LoVo (cell line): Measurements from ENCODE around the gene MME.
"Not testable (repeated sequence)": the region's sequence is repeated elsewhere in the genome, so short reads cannot be mapped to it uniquely, and the experiment has no call there.

Experiments used
- DNase-seq: peaks from one replicate; pipeline ENCODE4 v3.0.0-alpha.2; 2016; ENCODE audit warnings: low spot score

The MME gene

DNA sequence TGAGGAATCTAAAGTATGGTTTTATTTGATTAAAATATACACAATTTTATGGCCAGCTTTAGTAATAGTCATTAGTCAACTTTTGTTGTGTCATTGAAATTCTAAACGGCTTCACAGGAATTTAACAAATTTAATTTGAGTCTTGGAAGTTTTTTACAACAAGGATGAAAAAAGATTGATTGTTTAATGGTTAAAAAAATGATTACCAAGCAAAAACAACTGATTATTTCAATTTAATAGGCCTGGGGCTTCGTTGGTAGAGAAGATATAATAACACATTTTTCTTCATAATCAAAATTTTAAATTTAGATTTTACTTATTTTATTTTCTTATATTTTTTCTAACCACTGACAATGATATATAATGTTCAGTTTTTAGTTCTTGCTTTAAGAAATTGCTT lies 4.4 kb downstream of the MME start:
- no peak for DNase-seq

DNA sequence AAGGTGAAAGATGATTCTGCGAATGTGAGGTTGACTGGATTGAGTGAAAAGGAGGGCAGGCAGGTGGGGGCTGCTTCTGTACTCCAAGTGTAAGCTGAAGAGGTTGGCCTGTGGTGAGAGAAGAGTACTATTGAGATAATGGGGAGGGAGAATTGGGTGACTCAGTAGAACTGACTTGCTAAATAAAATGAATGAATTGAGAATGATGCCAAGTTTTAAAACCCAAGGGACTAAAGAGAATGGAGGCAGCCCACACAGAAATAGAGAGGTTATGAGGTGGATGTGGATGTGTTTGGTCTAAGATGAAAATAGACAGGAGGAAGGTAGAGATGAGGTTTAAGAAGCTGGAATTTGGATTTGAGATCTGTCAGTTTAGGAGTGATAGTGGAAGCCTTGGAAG lies 5.9 kb downstream of the MME start:
- no peak for DNase-seq

DNA sequence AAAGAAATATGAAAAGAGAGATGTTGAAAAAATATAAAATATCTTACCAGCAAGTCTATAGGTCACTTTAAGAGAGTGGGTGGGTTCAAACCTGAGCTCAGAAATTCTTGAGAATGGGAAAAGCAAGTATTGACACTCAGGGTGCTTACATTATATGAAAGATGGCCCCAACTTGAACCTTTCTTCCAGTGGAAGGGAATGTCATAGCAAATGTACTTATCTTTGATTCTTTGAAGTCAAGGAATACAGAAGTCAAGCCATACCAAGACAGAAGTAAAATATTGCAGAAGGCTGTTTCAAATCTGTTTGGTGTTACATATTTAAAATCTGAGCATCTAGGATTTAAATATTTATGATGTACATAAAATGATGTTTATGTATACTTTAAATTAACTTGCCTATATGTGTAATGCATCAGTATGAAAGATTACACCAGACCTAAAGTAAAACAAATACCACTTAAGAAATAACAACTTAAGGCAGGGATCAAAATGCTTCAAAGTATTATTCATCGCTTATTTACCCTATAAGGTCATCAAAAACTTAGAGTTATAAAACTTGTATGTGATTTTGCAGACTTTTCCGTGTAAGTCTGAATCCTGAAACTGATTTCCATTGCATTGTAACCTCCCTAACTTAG lies 8.7 kb downstream of the MME start:
- no peak for DNase-seq

DNA sequence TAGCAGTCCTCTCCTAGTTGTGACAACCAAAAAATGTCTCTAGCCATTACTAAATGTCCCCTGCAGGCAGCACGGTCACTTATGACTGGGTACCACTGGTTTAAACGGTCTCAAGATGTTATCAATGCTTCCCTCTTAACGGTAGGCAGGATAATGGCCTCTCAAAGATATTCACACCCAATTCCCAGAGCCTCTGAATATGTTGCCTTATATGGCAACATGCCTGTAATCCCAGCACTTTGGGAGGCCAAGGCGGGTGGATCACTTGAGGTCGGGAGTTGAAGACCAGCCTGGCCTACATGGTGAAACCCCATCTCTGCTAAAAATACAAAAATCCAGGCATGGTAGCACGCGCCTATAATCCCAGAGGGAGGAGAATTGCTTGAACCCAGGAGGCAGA lies 9.4 kb downstream of the MME start:
- no peak for DNase-seq

DNA sequence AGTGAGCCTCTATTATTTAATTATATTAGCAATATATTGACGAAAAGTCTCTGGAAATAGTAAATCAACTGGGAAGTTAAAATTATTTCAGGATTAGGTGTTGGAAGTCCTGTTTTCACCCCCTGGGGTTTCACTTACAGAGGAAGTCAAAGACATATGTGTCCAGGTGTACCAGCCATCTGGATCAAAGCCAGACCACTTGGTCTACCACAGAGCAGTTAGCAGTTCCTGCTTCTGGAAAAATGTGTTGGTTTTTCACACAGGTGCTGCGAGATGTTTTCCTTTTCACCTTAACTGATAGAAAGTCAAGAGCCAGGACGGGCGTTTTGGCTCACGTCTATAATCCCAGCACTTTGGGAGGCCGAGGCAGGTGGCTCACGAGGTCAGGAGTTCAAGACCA lies 13.1 kb downstream of the MME start:
- no peak for DNase-seq

DNA sequence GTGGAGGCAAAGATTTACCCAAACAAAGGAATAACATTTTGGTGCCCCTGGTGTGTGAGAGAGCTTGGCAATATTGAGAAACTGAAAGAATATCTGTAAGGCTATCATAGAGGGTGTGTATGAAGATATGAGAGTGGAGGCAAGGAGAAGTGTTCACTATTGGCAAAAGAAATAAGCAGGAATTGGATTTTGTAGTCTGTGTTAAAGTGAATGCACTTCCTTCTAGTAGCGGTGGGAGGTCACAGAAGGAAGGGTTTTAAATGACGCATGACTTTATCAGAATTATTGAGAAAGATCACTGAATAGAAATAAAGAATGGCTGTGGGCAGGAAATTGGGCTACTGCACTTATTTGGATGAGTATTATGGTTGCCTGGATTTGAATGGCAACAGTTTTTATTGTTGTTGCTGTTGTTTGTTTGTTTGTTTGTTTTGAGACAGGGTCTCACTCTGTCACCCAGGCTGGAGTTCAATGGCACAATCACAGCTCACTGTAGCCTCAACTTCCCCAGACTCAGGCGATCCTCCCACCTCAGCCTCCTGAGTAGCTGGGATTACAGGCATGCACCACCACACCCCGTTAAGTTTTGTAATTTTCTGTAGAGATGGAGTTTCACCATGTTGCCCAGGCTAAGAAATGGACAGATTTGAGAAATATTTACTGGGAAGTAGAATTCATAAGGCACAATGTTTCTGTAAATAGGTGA lies 16.3 kb downstream of the MME start:
- no peak for DNase-seq

DNA sequence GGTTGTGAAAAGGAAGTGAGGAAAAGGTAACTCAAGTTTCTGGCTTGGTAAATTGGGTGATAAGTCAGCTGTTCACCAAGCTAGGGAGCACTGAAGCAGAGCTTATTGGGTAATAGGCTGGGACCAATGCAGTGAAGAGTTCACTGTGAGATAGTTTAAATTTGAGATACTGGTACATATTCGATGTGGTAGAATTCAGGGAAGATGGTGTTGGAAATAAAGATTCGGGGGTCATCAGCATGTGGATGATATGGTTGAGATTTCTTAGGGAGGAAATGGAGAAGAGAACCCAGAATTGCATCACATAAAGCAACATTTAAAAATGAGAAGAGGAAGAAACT lies 16.9 kb downstream of the MME start:
- DNase-seq, result no peak

DNA sequence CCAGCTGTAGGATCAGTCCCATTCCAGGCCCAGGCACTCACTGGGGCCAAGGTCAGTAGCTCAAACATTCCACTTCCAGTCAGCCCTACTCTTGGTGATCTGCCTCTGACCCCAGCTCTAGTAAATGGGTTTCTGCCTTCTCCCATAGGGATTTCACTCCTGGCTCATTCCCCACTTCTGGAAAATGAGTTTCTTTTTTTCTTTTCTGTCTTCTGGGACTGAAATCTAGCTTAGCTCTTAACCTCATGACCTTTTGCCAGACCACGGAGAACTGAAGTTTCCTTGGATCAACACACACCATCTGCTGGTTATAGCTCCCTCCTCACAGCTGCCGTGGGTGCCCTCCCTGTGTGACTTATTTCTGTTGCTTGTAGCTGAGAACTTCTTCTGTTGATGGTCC lies 21.3 kb downstream of the MME start:
- DNase-seq, result no peak

DNA sequence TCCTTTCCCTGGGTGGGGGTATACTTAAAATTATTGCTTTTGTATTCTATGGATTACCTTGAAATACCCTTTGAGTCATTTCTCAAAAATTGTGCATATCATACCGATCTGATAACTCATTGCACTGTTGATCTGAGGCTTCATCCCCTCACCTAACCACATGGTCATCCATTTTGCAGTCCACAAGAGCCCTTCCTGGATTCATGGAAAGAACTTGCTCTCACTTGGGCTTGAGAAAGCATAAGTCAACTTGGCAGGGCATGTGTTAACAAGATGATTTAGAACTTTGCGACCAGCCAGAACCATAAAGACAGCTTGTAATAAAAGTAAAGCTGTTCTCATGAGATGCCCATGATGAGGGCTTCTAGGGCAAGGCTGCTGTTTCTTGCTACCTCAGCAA lies 22.2 kb downstream of the MME start:
- no peak for DNase-seq

DNA sequence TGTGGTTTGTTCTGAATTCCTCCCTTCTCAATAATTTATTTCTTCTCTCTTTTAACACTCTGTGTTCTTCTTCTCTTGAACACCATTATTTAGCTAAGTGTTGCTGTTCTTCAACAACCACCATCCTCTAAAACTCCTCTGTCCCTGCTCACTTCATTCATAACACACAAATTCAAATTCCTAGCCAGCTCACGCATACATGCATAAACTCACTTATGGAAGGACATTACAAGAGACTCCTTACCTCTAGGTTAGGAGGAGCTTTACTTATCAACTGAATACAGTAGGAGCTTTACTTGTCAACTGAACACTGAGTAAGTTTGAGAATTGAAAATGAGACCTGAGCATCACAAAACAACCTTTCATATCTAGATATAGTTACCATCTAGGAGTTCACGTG lies 23.6 kb downstream of the MME start:
- no peak for DNase-seq

DNA sequence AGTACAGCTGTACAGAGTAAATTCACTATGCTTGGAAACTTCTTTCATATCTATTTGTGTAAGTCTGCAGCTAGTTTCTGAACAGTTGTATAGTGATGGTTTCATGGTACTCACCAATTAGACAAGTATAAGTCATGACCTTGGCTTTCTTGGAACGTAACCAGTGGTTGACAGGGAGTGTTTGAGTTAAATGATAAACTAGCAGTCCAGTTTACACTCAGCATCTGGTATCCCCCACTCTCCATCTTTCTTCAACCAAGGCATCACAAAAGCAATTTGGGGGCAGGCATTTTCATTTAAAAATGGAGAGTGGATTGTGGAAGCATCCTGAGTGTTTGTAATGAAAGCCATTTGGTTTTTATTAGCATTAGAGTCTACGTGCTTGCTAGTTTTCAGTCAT lies 26.0 kb downstream of the MME start:
- DNase-seq, result no peak

DNA sequence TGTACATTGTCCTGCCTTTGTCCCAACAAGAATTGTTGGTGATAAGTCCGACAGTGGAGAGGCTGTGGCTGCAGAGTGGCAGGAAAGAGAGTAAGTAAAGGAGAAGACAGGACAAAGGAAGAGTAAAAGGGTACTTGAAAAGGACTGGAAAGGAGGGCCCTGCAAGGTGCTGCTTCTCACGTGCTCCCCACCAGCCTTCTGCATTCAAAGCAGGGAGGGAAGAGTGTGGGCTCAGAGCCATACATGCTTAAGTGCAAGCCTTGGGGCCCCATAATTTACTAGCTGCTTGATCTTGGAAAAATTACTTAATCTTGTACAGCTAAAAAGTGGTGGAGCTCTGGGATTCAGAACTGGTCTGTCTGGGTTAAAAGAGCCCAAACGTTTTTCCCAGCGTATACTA lies 29.9 kb downstream of the MME start:
- DNase-seq, result no peak

DNA sequence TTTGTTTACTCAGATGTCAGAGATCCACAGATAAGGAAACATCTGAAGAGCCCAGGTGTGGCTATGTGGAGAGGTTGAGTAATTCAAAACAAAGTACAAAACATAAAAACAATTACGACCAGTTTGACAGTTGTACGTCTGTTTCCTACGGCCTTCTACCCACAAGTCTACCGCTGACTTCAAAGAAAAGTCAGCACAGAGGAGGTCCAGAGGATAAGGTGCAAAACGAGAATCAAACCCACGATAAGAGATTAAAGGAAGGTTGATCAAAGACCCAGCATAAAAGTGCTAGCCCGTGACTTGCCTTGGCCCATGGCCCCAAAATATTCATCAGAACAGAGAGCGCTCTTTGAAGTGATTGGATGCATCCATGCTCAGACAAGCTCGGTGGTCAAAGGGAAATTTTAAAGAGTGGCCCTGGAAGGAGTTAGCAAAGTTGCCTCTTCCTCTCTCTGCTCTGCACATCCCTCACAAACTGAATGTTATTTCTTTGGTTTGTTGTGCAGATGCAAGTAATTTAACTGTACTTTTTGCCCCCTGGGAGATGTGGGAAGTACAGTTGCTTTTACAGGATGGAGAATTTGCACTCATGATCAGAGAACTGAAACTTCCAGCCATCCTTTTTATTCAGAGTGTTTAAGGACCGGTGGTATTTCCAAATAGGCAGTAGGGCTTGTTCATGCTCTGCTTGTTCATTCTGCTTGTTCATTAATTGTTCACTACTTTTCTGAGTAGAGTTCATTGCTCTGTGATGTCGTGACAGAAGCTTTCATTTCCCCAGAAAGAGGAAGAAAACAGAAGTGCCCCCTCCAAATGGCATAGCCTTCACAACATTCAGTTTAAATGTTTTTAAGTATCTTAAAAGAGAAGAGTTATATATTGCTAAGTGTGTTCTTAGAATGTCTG lies 31.1 kb downstream of the MME start:
- DNase-seq, result peak; percentile 6

DNA sequence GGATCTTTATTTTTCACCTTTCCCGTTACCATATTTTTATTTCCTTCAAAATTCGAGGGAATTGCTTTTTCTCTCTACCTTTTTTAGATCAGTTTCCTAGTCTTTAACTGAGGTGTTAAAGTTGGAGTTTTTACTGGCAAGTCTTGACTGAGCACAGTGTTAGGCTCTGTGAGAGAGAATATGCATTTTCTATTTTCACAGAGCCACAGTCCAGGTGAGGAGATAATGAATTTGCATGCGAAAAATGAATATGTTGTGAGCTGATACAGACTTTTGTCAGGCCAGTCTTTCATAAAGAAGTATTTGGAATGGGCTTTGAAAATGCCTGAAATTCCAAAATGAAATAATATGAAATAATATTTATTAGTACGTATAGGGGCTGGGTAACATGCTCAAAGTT lies 31.9 kb downstream of the MME start:
- no peak for DNase-seq

DNA sequence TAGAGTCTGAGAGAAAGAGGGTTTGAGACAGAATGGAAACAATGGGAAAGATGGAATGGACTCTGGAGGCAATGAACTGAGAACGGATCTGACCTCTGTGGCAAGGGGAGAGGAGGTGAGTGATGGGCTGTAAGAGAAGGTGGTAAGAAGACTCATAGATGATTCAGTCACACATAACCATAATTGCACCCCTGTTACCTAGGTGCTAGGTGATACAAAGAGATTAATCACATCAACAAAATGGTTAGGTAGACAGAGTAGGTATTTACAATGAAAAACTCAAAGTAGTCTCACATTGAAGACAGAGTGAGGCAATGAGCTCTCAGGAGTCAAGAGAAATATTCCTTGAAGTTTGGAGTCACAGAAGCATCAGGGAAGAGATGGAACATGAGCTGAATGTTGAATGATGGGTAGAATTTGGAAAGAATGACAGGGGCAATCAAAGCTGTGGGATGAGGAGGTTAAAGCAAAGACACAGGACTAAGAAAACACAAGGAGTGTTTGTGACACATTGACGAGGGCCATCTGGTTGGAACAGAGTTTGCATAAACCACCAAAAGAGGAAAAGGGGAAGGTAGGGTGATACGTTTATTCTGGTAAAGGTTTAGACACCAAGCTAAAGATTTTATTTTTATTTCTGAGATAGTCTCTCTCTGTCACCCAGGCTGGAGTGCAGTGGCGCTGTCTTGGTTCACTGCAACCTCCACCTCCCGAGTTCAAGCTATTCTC lies 32.7 kb downstream of the MME start:
- no peak for DNase-seq

DNA sequence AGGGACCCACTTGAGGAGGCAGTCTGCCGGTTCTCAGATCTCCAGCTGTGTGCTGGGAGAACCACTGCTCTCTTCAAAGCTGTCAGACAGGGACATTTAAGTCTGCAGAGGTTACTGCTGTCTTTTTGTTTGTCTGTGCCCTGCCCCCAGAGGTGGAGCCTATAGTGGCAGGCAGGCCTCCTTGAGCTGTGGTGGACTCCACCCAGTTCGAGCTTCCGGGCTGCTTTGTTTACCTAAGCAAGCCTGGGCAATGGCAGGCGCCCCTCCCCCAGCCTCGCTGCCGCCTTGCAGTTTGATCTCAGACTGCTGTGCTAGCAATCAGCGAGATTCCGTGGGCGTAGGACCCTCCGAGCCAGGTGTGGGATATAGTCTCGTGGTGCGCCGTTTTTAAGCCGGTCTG lies 44.6 kb downstream of the MME start:
- not testable (repeated sequence) for DNase-seq

DNA sequence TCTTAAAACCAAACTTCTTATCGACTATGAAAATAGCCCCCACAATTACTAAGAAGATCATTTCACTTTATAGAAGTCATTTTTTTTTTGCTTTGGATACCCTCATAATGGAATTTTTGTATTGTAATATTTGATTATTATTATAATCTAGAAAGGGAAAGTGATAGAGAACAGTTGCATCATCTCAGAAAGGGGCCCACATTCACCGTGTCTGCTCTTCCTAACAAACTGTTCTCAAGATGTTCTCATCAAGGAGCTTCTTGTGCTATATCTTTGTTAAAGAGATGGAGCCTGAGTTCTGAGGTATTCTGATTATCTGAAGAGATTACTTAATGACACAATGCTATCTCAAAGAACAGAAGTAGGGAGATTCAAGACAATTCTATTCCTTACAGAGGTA lies 49.3 kb downstream of the MME start:
- no peak for DNase-seq

DNA sequence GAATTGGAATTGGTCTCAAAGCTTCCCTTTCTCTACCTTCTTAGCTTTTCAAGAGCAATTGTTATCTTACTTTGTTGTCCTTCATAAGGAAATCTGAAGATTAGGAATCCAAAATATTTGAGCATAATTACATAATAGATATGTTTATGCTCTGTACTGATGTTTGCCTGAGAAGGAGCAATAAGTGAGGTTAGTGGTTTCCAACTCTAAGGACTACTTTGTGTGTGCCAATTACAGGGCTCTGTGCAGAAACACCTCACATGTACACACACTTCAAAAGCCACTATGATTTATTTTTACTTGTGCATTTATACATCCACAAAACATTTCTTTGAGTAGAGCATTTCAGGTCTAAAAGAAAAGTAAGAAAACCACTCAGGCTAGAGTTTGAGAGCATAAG lies 49.9 kb downstream of the MME start:
- DNase-seq, result no peak

DNA sequence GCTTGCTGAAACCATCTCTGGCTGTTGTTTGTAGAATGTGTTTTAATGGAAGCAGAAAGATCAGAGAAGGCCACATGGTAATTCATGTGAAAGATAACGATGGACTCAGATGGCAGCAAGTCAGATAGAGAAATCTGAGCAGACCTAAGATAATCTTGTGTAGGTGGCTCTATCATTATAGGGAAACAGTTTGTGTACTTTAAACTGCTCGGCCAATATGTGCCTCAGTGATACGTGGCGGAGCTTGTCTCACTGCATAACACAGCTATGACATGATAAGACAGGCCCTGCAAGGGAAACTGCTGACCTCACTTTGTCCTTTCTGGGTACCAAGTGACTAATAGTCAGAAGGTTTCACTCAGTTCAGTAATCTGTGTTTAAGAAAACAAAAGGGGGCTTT lies 51.0 kb downstream of the MME start:
- no peak for DNase-seq

DNA sequence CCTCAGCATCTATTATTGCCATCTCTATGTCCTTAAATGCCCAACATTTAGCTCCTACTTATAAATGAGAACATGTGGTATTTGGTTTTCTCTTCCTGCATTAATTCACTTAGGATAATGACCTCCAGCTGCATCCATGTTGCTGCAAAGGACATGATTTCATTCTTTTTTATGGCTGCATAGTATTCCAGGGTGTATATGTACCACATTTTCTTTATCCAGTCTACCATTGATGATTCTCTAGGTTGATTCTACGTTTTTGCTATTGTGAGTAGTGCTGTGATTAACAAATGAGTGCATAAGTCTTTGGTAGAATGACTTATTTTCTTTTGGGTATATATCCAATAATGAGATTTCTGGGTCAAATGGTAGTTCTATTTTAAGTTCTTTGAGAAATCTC lies 54.2 kb downstream of the MME start:
- DNase-seq, result not testable (repeated sequence)

DNA sequence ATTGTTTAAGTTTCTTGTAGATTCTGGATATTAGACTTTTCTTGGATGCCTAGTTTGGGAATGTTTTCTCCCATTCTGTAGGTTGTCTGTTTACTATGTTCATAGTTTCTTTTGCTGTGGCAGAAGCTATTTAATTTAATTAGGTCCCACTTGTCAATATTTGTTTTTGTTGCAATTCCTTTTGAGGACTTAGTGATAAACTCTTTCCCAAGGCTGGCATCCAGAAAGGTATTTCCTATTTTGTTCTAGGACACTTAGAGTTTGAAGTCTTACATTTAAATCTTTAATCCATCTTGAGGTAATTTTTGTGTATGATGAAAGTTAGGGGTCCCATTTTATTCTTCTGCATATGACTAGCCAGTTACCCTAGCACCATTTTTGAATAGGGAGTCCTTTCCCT lies 54.9 kb downstream of the MME start:
- DNase-seq, result no peak

DNA sequence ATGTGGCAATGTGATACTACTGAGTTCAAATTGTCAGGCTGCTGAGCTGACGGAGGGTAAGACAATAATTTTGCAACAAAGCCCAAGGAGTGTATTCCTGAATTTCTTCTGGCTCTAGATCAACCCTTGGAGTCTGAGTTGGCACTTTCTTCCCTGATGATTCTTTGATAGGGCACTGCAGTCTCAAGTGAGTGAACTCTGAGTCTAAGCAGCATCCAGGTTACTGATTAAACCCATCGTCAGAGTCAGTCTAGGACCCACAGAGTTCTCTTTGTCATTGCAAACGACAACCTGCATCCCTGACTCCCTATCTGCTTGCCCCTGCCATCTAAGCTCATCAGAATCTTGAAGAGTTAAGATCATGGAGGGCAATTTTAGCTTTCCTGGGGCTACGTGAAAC lies 58.6 kb downstream of the MME start:
- DNase-seq, result no peak

DNA sequence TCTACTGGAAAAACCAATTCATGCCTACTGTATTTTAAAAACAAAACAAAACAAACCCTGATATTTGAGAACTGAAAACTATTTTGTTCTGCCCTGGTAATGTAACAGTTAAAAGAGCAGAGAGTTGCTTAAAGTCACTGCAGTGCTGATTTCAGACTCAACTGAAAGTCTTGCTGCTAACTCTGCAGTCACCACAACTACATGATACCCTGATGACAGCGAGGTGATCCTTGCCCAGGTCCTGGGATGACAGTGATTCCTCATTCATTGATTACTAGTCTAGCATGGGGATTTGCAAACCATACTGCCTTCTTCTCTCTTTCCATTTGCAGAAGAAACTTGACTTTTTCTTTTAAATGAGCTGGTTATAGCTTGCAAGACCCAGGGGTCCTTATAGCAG lies 67.5 kb downstream of the MME start:
- no peak for DNase-seq
